Gastrocnemius medialis (tissue), 4 donors: ENCODE measurements around the gene GRIK4. TPM values are rescaled to one million over a fixed set of nuclear protein-coding genes. Genes with fewer than 3 reads are reported as not detected.

ENCODE experiments used
- ATAC-seq, 2 donors: fragments of 150-250 bp; one replicate each; pipeline ENCODE4 v1.9.1; 2016
- DNase-seq, 2 donors: peaks; one replicate each; pipeline ENCODE4 v3.0.0-alpha.2; 2019
- H3K27ac ChIP-seq, 4 donors: fragments of 200-600 bp; sonication (generic); 1 replicate in 1 of 4; 2 replicates in 3 of 4; pipeline ENCODE4 v1.5.1; 2016 to 2018; ENCODE audit warnings: mild to moderate bottlenecking in 2 of 4, moderate library complexity in 1 of 4
- H3K27me3 ChIP-seq, 3 donors: fragments of 200-600 bp; sonication (generic) in 2 of 3; 1 replicate in 1 of 3; 2 replicates in 2 of 3; pipeline versions ENCODE4 v1.5.1 to v1.6.0; 2016 to 2019; ENCODE audit warnings: mild to moderate bottlenecking in 1 of 3, moderate library complexity in 1 of 3
- H3K36me3 ChIP-seq, 2 donors: fragments of 200-600 bp; sonication (generic) in 1 of 2; one replicate each; pipeline ENCODE4 v1.5.1; 2017 to 2018
- H3K4me1 ChIP-seq, 2 donors: fragments of 200-600 bp; sonication (generic) in 1 of 2; one replicate each; pipeline ENCODE4 v1.5.1; 2016 to 2017; ENCODE audit warnings: mild to moderate bottlenecking in 2 of 2
- H3K4me3 ChIP-seq, 4 donors: fragments of 200-600 bp; sonication (generic) in 3 of 4; 1 replicate in 1 of 4; 2 replicates in 3 of 4; pipeline ENCODE4 v1.5.1; 2016 to 2019; ENCODE audit warnings: mild to moderate bottlenecking in 2 of 4
- H3K9me3 ChIP-seq, 3 donors: fragments of 200-600 bp; sonication (generic) in 2 of 3; 1 replicate in 1 of 3; 2 replicates in 2 of 3; pipeline ENCODE4 v1.5.1; 2016 to 2019
- POLR2A ChIP-seq, 2 donors: fragments of 450-650 bp; IDR thresholded peaks; one replicate each; pipeline ENCODE4 v1.6.1; 2017; ENCODE audit warnings: antibody characterized with exemption in 2 of 2, mild to moderate bottlenecking in 2 of 2, moderate library complexity in 2 of 2
- in situ Hi-C, 4 donors: fragments of 200-750 bp; cut with MboI; loops; one replicate each; pipeline versions ENCODE4 v1.15.0 to v1.8.0; 2017; ENCODE audit warnings: low sequenced_read_pairs in 4 of 4
- intact Hi-C: fragments of 100-400 bp; cut with DNase I; formaldehyde crosslinking; loops from one replicate; pipeline ENCODE4 v1.15.1; 2023; ENCODE audit warnings: low total_unique reads
- total RNA-seq, 4 donors: library from RNA; depleted of rRNA; stranded (reverse); fragments of >200 nt; gene quantifications; one replicate each; pipeline versions ENCODE4 v1.1.0 to v1.2.3, GENCODE V29; 2016
- TF ChIP-seq, protein P1 (sequence below), 5 experiments: fragments of 450-650 bp in 3 of 5; fragments of 200-600 bp in 2 of 5; sonication (generic) in 2 of 5; IDR thresholded peaks in 4 of 5; conservative IDR thresholded peaks in 1 of 5; 1 replicate in 4 of 5; 2 replicates in 1 of 5; pipeline ENCODE4 v1.5.1; 2016 to 2019; ENCODE audit warnings: antibody characterized with exemption in 5 of 5, mild to moderate bottlenecking in 3 of 5, moderate library complexity in 3 of 5

GRIK4 gene
- total RNA-seq, 4 donors from 2014 or later: 0.42 TPM; not detected in 3

DNA sequence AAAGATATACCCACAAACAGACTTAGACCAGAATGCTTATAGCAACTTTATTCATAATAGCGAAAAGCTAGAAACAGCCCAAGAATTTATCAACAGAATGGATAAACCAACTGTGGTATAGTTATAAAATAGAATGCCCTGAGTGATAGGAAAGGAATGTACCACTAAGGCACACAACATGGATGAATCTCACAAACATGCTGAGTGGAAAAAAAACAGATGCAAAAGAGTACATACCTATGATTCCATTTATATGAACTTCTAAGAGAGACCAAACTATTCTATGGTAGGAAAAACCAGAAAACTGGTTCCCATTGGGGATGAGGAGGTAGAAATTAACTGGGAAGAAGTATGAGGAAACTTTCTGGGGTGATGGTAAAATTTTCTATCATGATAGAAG is 40.4 kb upstream of the GRIK4 start:
- in situ Hi-C loops: no loop called here

DNA sequence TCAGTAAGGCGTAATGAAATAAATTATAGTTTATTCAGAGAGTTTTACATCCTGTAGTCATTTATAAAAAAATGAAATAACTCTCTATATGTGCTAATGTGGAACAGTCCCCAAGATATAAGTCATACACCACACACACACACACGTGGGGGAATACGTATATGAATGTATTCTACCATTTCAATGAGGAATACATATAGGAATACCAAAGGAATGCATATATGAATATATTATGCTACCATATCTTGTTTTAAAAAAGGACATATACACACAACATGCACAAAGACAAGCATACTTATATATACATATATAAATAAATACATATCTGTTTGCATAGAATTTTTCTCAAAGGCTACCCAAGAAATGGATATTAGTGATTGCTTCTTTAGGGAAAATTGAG is 39.6 kb upstream of the GRIK4 start:
- Histone ChIP-seq H3K9me3 (no peaks in the 10 kb centered on the region), H3K27ac (no peak overlapping the region), H3K4me1 (no peaks in the 10 kb centered on the region), H3K4me3 (no peak overlapping the region), H3K36me3 (peaks cover 0 to 97% of the 10 kb centered on the region in 2 donors), H3K27me3 (no peaks in the 10 kb centered on the region)
- in situ Hi-C loops (no loop called here), intact Hi-C loops (no loop called here)
- ATAC-seq: no peak
- no peak for DNase-seq
- TF ChIP-seq, protein P1, sequence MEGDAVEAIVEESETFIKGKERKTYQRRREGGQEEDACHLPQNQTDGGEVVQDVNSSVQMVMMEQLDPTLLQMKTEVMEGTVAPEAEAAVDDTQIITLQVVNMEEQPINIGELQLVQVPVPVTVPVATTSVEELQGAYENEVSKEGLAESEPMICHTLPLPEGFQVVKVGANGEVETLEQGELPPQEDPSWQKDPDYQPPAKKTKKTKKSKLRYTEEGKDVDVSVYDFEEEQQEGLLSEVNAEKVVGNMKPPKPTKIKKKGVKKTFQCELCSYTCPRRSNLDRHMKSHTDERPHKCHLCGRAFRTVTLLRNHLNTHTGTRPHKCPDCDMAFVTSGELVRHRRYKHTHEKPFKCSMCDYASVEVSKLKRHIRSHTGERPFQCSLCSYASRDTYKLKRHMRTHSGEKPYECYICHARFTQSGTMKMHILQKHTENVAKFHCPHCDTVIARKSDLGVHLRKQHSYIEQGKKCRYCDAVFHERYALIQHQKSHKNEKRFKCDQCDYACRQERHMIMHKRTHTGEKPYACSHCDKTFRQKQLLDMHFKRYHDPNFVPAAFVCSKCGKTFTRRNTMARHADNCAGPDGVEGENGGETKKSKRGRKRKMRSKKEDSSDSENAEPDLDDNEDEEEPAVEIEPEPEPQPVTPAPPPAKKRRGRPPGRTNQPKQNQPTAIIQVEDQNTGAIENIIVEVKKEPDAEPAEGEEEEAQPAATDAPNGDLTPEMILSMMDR (IDR thresholded peaks at IDR 0.05 in 4 of 5, conservative IDR thresholded peaks at IDR 0.05 in 1 of 5): no peak
- TF ChIP-seq POLR2A (IDR thresholded peaks at IDR 0.05): no peak

More for the DNA sequence above, 40.4 kb upstream of the GRIK4 start:
- no peaks in the 10 kb centered on the region for H3K27me3 ChIP-seq
- ATAC-seq: no peak
- peaks cover 0 to 97% of the 10 kb centered on the region in 2 donors for H3K36me3 ChIP-seq
- no peak for DNase-seq
- no peak for TF ChIP-seq POLR2A (IDR thresholded peaks at IDR 0.05)
- intact Hi-C loops: no loop called here
- no peak overlapping the region for H3K27ac ChIP-seq
- H3K4me3 ChIP-seq: no peak overlapping the region
- no peaks in the 10 kb centered on the region for H3K9me3 ChIP-seq
- no peaks in the 10 kb centered on the region for H3K4me1 ChIP-seq

DNA sequence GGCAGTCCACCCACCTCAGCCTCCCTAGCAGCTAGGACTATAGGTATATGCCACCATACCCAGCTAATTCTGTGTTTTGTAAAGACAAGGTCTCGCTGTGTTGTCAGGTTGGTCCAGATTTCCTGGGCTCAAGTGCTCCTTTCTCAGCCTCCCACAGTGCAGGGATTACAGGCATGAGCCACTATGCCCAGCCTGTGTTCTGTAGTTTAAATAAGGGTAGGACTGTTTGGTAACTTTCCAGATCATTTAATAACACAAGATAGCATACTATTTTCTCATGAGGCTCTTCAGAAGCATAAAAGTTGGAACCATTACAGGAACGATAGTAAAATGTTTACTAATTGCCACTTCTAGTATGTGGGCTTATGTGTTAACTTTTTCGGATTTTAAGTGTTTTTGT is 38.0 kb upstream of the GRIK4 start:
- in situ Hi-C loops (no loop called here), intact Hi-C loops (no loop called here)
- no peaks in the 10 kb centered on the region for H3K4me1 ChIP-seq
- H3K36me3 ChIP-seq: peaks cover 5 to 97% of the 10 kb centered on the region in 2 donors
- H3K27me3 ChIP-seq: no peaks in the 10 kb centered on the region
- no peak for DNase-seq
- TF ChIP-seq POLR2A (IDR thresholded peaks at IDR 0.05): no peak
- TF ChIP-seq, protein P1 (IDR thresholded peaks at IDR 0.05 in 4 of 5, conservative IDR thresholded peaks at IDR 0.05 in 1 of 5): no peak
- H3K4me3 ChIP-seq: no peak overlapping the region
- no peaks in the 10 kb centered on the region for H3K9me3 ChIP-seq
- no peak for ATAC-seq
- no peak overlapping the region for H3K27ac ChIP-seq

DNA sequence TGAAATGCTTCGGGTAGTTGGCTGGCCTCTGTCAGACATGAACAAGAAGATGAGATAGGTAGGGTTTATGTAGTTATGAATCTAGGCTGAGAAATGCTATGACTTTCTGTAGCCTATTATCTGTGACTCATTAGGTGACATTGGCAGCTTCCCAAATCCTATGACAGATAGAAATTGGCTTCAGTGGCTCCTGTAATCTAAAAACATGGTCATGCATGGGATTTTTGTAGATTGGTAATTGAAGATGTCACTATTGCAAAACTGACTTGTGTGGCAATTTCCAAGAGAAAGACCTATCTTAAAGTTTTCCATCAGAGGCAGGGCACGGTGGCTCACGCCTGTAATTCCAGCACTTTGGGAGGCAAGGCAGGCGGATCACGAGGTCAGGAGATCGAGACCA is 29.4 kb upstream of the GRIK4 start:
- H3K9me3 ChIP-seq: no peaks in the 10 kb centered on the region
- H3K27ac ChIP-seq: no peak overlapping the region
- DNase-seq (no peak), ATAC-seq (no peak)
- no peak for TF ChIP-seq POLR2A (IDR thresholded peaks at IDR 0.05)
- TF ChIP-seq, protein P1 (IDR thresholded peaks at IDR 0.05 in 4 of 5, conservative IDR thresholded peaks at IDR 0.05 in 1 of 5): no peak
- peaks cover 11 to 98% of the 10 kb centered on the region in 2 donors for H3K36me3 ChIP-seq
- no peaks in the 10 kb centered on the region for H3K4me1 ChIP-seq
- H3K27me3 ChIP-seq: no peaks in the 10 kb centered on the region
- intact Hi-C loops: no loop called here
- no peak overlapping the region for H3K4me3 ChIP-seq
- in situ Hi-C loops: no loop called here

DNA sequence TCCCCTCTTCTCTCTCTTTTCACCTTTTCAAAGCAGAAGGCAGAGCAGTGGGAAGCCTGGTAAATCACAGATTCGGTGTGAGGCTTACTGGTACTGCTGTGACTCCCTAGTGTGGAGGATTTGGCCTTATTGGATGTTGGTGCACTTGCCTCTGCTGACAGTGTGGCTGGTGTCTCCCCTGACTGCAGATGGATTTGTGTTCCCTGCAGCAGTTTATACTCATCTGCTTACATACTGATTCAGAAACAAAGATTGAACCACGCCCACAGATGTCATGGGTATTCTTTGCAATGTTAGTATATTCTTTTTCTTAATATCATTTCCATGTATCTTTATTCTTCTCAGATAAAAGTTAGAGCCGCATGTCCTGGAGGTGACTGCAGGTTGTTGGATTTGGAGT is 26.8 kb upstream of the GRIK4 start:
- in situ Hi-C loops: no loop called here
- ATAC-seq (no peak), DNase-seq (no peak)
- no peak overlapping the region for H3K27ac ChIP-seq
- H3K9me3 ChIP-seq: no peaks in the 10 kb centered on the region
- H3K4me1 ChIP-seq: no peaks in the 10 kb centered on the region
- no peak for TF ChIP-seq POLR2A (IDR thresholded peaks at IDR 0.05)
- TF ChIP-seq, protein P1 (IDR thresholded peaks at IDR 0.05 in 4 of 5, conservative IDR thresholded peaks at IDR 0.05 in 1 of 5): no peak
- H3K4me3 ChIP-seq: no peak overlapping the region
- H3K36me3 ChIP-seq: peaks cover 5 to 77% of the 10 kb centered on the region in 2 donors
- intact Hi-C loops: loop anchor here (5.0 kb wide), 1 partner anchor 157 kb away; the partner anchor contains the start of gene TLCD5
- no peaks in the 10 kb centered on the region for H3K27me3 ChIP-seq
